ENCODE measurements around the gene QKI. TPM values are rescaled to one million over a fixed set of nuclear protein-coding genes. Genes with fewer than 3 reads are reported as not detected.

The QKI gene
- total and polyA plus RNA-seq, 10 of the 15 experiments (the other 5 are each of a cell fraction or from before 2014, with no cell fraction given) = 4.7 to 72.5 (median 38.9) TPM

DNA sequence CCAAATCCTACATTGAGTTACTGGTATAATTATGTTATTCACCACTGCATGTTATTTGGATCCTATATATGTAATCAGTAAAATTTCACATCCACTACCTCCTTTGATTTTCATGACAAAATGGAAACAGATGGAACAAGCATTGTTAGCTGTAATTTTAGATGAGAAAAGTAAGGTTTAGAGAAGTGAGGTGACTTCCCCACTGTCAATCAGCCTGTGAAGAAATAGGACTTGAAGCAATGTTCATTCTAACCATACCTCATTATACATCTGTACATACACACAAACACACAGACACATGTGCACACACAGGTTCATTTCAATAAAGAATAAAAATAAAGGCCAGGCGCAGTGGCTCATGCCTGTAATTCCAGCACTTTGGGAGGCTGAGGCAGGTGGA lies 23.7 kb upstream of the QKI start (continued):
- no peak for TF ChIP-seq MXI1 (IDR thresholded peaks at IDR 0.05; ENCODE audit: low read depth, low read length)

GRCh38 chr6:163391985-163392384 lies 22.5 kb upstream of the QKI start:
- RAD21 ChIA-PET (ENCODE audit: unreplicated experiment) = no interaction called here

More at GRCh38 chr6:163391985-163392384, 22.5 kb upstream of the QKI start:
- Histone ChIP-seq H3K79me2 (ENCODE audit: control insufficient read depth, insufficient read depth, low read length) (no peaks in the 10 kb centered on the region), H3K36me3 (ENCODE audit: control insufficient read depth in 2 of 2, insufficient read depth in 2 of 2, low read length in 1 of 2) (no peaks in the 10 kb centered on the region), H3K9ac (ENCODE audit: control insufficient read depth, insufficient read depth, low read length) (no peak overlapping the region), H3K9me3 (replicated peaks; ENCODE audit: control insufficient read depth, insufficient read depth, low read length) (no peaks in the 10 kb centered on the region), H3K4me2 (ENCODE audit: control insufficient read depth, insufficient read depth) (no peak overlapping the region), H3K27me3 (replicated peaks in 1 of 2; ENCODE audit: control insufficient read depth in 2 of 2, insufficient read depth in 2 of 2, low read length in 1 of 2) (no peaks in the 10 kb centered on the region), H2AFZ (ENCODE audit: control insufficient read depth, low read depth, low read length) (no peak overlapping the region), H3K4me3 (no peak overlapping the region), H3K4me1 (ENCODE audit: control insufficient read depth, insufficient read depth, low read length) (no peaks in the 10 kb centered on the region; the same call in 1 of the 2 replicates), H4K20me1 (ENCODE audit: control insufficient read depth, insufficient read depth) (no peaks in the 10 kb centered on the region), H3K27ac (ENCODE audit: control insufficient read depth, insufficient read depth) (no peak overlapping the region)
- ATAC-seq (no peak), DNase-seq (ENCODE audit: low read depth, low spot score) (no peak), FAIRE-seq (no peak)
- in situ Hi-C loops (cut with MboI) (no loop called here), intact Hi-C loops (cut with micrococcal nuclease; ENCODE audit: unreplicated experiment) (no loop called here)
- no peak for TF ChIP-seq ZBTB40 (IDR thresholded peaks at IDR 0.05; ENCODE audit: borderline replicate concordance)
- TF ChIP-seq SMAD5 (IDR thresholded peaks at IDR 0.05; ENCODE audit: low read depth) = no peak
- TF ChIP-seq POLR2AphosphoS2 (IDR thresholded peaks at IDR 0.05; ENCODE audit: low read depth, low read length) = no peak
- TF ChIP-seq MTA3 (IDR thresholded peaks at IDR 0.05; ENCODE audit: borderline replicate concordance, low read length) = no peak
- ChIA-PET CTCF (interaction anchor here (1.3 to 1.5 kb wide), 2 partner anchors 11 to 14 kb away, joined by 3 to 4 read pairs; no protein-coding TSS in a partner anchor), SMC1A (ENCODE audit: uncharacterized antibody, unreplicated experiment) (interaction anchor here (1.1 to 1.8 kb wide), 2 partner anchors 9 to 14 kb away, joined by 3 to 4 read pairs; no protein-coding TSS in a partner anchor), POLR2A (no interaction called here)
- no TSS peak for BruUV-seq (replicated peaks)
- 95% methylated on average over 2 of the region's 2 CpGs for WGBS (ENCODE audit: insufficient coverage, insufficient replicate concordance, low lambda C conversion rate, missing lambda C conversion rate)
